ENCODE measurements around the gene PCYOX1L.

DNA sequence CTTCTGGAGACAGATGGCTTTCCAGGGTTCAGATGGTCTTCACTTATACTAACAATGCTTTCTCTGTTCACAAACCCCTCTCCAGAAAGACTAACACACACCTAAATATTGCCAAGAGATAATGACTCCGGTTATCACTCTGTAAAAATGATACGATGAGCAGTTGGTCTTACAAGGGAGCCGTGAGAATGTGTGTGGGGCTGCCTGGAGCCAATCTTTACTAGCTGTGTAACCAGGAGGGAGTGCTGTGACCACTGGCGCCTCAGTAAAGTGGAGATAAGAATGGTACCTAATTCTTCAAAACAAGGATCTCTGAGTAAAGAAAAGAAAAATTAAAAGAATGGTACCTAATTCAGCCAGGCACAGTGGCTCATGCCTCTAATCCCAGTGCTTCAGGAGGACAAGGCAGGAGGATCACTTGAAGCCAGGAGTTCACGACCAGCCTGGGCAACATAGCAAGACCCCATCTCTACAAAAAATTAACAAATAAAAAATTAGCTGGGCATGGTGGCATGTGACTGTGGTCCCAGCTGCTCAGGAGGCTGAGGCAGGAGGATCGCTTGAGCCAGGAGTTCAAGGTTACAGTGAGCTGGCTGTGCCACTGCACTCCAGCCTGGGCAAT, 61.2 kb downstream of the PCYOX1L start:
- TF ChIP-seq POLR2AphosphoS5 (IDR thresholded peaks at IDR 0.05; ENCODE audit: low read depth, low read length), result no peak
- TF ChIP-seq REST (IDR thresholded peaks at IDR 0.05; ENCODE audit: insufficient read depth in 1 of 2, low read depth in 2 of 2, low read length in 2 of 2), result no peak
- no peak for TF ChIP-seq SIN3A (IDR thresholded peaks at IDR 0.05; ENCODE audit: borderline replicate concordance, insufficient read depth, low read length)
- no peak for TF ChIP-seq TAF1 (IDR thresholded peaks at IDR 0.05; ENCODE audit: borderline replicate concordance, insufficient read depth, low read length)
- no peak for TF ChIP-seq FOXP2 (optimal IDR thresholded peaks at IDR 0.05; ENCODE audit: borderline replicate concordance, extremely low read depth, extremely low read length, insufficient read depth)

Data from PFSK-1 (cell line).